NCI-H2196 treated with DMSO at 0.1 percent for 48 hours (cell line): ENCODE measurements around the gene OR52A5.
"Not testable (repeated sequence)": the region's sequence is repeated elsewhere in the genome, so short reads cannot be mapped to it uniquely, and the experiment has no call there.

Experiments used
- DNase-seq: peaks from one replicate; lab custom pipeline; 2025; ENCODE audit not compliant: unreplicated experiment; lab: John Stamatoyannopoulos, UW

The OR52A5 gene

GRCh38 chr11:5137996-5138395 lies at the start of gene OR52A5:
OR52A5 (minus strand) TSS chr11:5138356; CDS start chr11:5132642, 5,714 bp downstream.
- no peak for DNase-seq

- no peak for DNase-seq
Observed at GRCh38 chr11:5178046-5178837, 40.1 kb upstream of the OR52A5 start.

- DNase-seq = no peak
Observed at GRCh38 chr11:5174934-5175333, 36.8 kb upstream of the OR52A5 start.

GRCh38 chr11:5171856-5172255 lies 33.7 kb upstream of the OR52A5 start:
- DNase-seq = no peak

- not testable (repeated sequence) for DNase-seq
Observed at GRCh38 chr11:5165898-5166297, 27.7 kb upstream of the OR52A5 start.

GRCh38 chr11:5164807-5165206 lies 26.7 kb upstream of the OR52A5 start:
- DNase-seq = not testable (repeated sequence)

- DNase-seq = not testable (repeated sequence)
Observed at GRCh38 chr11:5161045-5161444, 22.9 kb upstream of the OR52A5 start.

- not testable (repeated sequence) for DNase-seq
Observed at GRCh38 chr11:5160217-5160616, 22.1 kb upstream of the OR52A5 start.

- DNase-seq = no peak
Observed at GRCh38 chr11:5159806-5160205, 21.6 kb upstream of the OR52A5 start.

- no peak for DNase-seq
Observed at GRCh38 chr11:5154657-5155056, 16.5 kb upstream of the OR52A5 start, which contains the start of gene OR52A1. OR52A1 (minus strand) TSS chr11:5154757; CDS start chr11:5152369, 2,388 bp downstream.

- DNase-seq = no peak
Observed at GRCh38 chr11:5153574-5154431, 15.6 kb upstream of the OR52A5 start.

GRCh38 chr11:5151713-5152153 lies 13.6 kb upstream of the OR52A5 start:
- DNase-seq = no peak

GRCh38 chr11:5144206-5144605 lies 6.0 kb upstream of the OR52A5 start:
- DNase-seq = not testable (repeated sequence)

- no peak for DNase-seq
Observed at GRCh38 chr11:5137014-5137413, 1.1 kb downstream of the OR52A5 start.

GRCh38 chr11:5136261-5136660 lies 1.9 kb downstream of the OR52A5 start:
- DNase-seq = no peak

GRCh38 chr11:5131584-5132335 lies 6.4 kb downstream of the OR52A5 start:
- no peak for DNase-seq

- DNase-seq = no peak
Observed at GRCh38 chr11:5129457-5129877, 8.7 kb downstream of the OR52A5 start.

GRCh38 chr11:5124891-5125620 lies 13.1 kb downstream of the OR52A5 start:
- DNase-seq = no peak

GRCh38 chr11:5123802-5124521 lies 14.2 kb downstream of the OR52A5 start:
- peak; percentile 22 for DNase-seq

- no peak for DNase-seq
Observed at GRCh38 chr11:5118893-5119292, 19.3 kb downstream of the OR52A5 start.
